Breast epithelium (tissue), 4 donors: ENCODE results near the gene HSPA4. TPM values are rescaled to one million over a fixed set of nuclear protein-coding genes. Genes with fewer than 3 reads are reported as not detected.
"Not testable (repeated sequence)": the region's sequence is repeated elsewhere in the genome, so short reads cannot be mapped to it uniquely, and the experiment has no call there.

ENCODE experiments used
- DNase-seq, 2 donors: peaks; one replicate each; pipeline ENCODE4 v3.0.0-alpha.2; 2019; ENCODE audit warnings: low spot score in 2 of 2
- H3K27ac ChIP-seq, 2 donors: fragments of 200-600 bp; sonication (generic) in 1 of 2; one replicate each; pipeline ENCODE4 v1.5.1; 2016 to 2019; ENCODE audit warnings: mild to moderate bottlenecking in 1 of 2
- H3K27me3 ChIP-seq, 2 donors: fragments of 200-600 bp; sonication (generic) in 1 of 2; one replicate each; pipeline versions ENCODE4 v1.5.1 to v1.6.0; 2017 to 2019; ENCODE audit warnings: control low read depth in 1 of 2, mild to moderate bottlenecking in 1 of 2
- H3K36me3 ChIP-seq: fragments of 200-600 bp; one replicate; pipeline ENCODE4 v1.5.1; 2019
- H3K4me1 ChIP-seq, 2 donors: fragments of 200-600 bp; sonication (generic); one replicate each; pipeline ENCODE4 v1.5.1; 2016 to 2019; ENCODE audit warnings: control low read depth in 1 of 2
- H3K4me3 ChIP-seq, 3 donors: fragments of 200-600 bp; sonication (generic); 1 replicate in 2 of 3; 2 replicates in 1 of 3; pipeline ENCODE4 v1.5.1; 2016 to 2019; ENCODE audit warnings: mild to moderate bottlenecking in 3 of 3, moderate library complexity in 2 of 3
- H3K9me3 ChIP-seq, 2 donors: fragments of 200-600 bp; sonication (generic) in 1 of 2; one replicate each; pipeline ENCODE4 v1.5.1; 2016 to 2019; ENCODE audit warnings: control low read depth in 1 of 2
- POLR2A ChIP-seq: fragments of 450-650 bp; IDR thresholded peaks from one replicate; pipeline ENCODE4 v1.6.1; 2016; ENCODE audit warnings: antibody characterized with exemption, mild to moderate bottlenecking, moderate library complexity
- POLR2AphosphoS5 ChIP-seq, 3 donors: sonication (generic); formaldehyde crosslinking; IDR thresholded peaks; one replicate each; pipeline ENCODE4 v1.6.1; 2017; ENCODE audit warnings: antibody characterized with exemption in 3 of 3
- intact Hi-C: fragments of 100-400 bp; cut with DNase I; formaldehyde crosslinking; loops from one replicate; pipeline ENCODE4 v1.15.1; 2023; ENCODE audit warnings: low total_unique reads
- total RNA-seq, 3 donors: library from RNA; depleted of rRNA; stranded (reverse); fragments of >200 nt; gene quantifications; one replicate each; pipeline ENCODE4 v1.1.0, GENCODE V29; 2016
- TF ChIP-seq, protein P1 (sequence below), 3 donors: fragments of 450-650 bp; IDR thresholded peaks; one replicate each; pipeline ENCODE4 v1.5.1; 2016 to 2017; ENCODE audit warnings: antibody characterized with exemption in 3 of 3, mild to moderate bottlenecking in 3 of 3, moderate library complexity in 3 of 3

Gene HSPA4
- total RNA-seq, 3 donors from 2014 or later = 45.6 to 67.2 (median 55.4) TPM

DNA sequence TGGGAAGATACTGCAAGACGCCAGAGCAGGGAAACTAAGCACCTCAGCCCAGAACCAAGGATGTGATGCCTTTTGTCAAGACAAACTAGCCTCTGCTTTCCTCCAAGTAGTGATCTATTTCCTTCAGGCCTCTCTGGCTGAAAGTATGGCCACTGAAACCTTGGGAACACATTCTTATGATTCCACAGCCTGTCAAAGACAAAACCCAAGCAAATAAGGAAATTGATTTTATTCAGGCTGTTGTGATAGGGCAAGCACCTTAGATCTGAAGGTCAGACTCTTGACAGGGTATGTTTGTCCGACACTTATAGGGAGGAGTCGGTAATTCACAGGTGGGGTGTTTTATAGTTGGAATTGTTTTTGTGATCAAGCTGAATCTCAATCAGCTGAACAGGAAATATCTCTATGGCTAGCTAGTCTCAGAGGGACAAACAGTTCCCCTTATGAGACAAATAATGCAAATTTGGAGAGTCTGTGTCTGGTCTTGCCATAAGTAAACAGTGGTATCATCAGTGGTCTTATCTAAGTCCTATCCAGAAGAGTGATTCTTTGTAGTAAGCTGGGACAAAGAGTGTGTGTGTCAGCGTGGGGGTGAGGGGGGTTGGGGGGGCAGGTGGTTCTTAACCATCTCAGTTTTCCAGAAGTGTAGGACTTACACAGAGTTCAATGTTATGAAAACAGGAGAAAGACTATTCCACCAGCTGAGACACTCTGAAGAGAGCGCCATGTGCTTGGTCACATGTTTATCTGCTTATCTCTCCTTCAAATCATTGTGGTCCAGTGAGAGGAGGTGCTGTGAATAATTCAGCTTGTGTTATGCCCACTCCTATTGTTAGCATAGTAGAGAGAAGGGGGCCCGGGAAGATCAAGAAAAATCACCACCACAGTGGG is 18.7 kb upstream of the HSPA4 start:
- TF ChIP-seq, protein P1, sequence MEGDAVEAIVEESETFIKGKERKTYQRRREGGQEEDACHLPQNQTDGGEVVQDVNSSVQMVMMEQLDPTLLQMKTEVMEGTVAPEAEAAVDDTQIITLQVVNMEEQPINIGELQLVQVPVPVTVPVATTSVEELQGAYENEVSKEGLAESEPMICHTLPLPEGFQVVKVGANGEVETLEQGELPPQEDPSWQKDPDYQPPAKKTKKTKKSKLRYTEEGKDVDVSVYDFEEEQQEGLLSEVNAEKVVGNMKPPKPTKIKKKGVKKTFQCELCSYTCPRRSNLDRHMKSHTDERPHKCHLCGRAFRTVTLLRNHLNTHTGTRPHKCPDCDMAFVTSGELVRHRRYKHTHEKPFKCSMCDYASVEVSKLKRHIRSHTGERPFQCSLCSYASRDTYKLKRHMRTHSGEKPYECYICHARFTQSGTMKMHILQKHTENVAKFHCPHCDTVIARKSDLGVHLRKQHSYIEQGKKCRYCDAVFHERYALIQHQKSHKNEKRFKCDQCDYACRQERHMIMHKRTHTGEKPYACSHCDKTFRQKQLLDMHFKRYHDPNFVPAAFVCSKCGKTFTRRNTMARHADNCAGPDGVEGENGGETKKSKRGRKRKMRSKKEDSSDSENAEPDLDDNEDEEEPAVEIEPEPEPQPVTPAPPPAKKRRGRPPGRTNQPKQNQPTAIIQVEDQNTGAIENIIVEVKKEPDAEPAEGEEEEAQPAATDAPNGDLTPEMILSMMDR (IDR thresholded peaks at IDR 0.05) = no peak
- no peak overlapping the region for H3K27ac ChIP-seq
- no peaks in the 10 kb centered on the region for H3K36me3 ChIP-seq
- H3K4me1 ChIP-seq = no peaks in the 10 kb centered on the region
- no peaks in the 10 kb centered on the region for H3K27me3 ChIP-seq
- intact Hi-C loops = no loop called here
- no peak for DNase-seq
- H3K9me3 ChIP-seq = no peaks in the 10 kb centered on the region
- no peak overlapping the region for H3K4me3 ChIP-seq

- H3K27me3 ChIP-seq = no peaks in the 10 kb centered on the region
- no peak for DNase-seq
- H3K36me3 ChIP-seq = no peaks in the 10 kb centered on the region
- intact Hi-C loops = no loop called here
- no peak overlapping the region for H3K4me3 ChIP-seq
- H3K4me1 ChIP-seq = no peaks in the 10 kb centered on the region
- TF ChIP-seq POLR2A (no peak), POLR2AphosphoS5 (IDR thresholded peaks at IDR 0.05) (no peak)
- TF ChIP-seq, protein P1 (IDR thresholded peaks at IDR 0.05) = no peak
- H3K27ac ChIP-seq = no peak overlapping the region
- no peaks in the 10 kb centered on the region for H3K9me3 ChIP-seq
Observed at GRCh38 chr5:133034064-133034463, 17.7 kb upstream of the HSPA4 start.

- intact Hi-C loops = no loop called here
- no peaks in the 10 kb centered on the region for H3K27me3 ChIP-seq
- H3K9me3 ChIP-seq = no peaks in the 10 kb centered on the region
- TF ChIP-seq POLR2AphosphoS5 (IDR thresholded peaks at IDR 0.05) (no peak), POLR2A (no peak)
- TF ChIP-seq, protein P1 (IDR thresholded peaks at IDR 0.05) = no peak
- DNase-seq = no peak
- H3K36me3 ChIP-seq = no peaks in the 10 kb centered on the region
- no peak overlapping the region for H3K27ac ChIP-seq
- H3K4me1 ChIP-seq = no peaks in the 10 kb centered on the region
- H3K4me3 ChIP-seq = no peak overlapping the region
Observed at GRCh38 chr5:133035224-133035623, 16.6 kb upstream of the HSPA4 start.

DNA sequence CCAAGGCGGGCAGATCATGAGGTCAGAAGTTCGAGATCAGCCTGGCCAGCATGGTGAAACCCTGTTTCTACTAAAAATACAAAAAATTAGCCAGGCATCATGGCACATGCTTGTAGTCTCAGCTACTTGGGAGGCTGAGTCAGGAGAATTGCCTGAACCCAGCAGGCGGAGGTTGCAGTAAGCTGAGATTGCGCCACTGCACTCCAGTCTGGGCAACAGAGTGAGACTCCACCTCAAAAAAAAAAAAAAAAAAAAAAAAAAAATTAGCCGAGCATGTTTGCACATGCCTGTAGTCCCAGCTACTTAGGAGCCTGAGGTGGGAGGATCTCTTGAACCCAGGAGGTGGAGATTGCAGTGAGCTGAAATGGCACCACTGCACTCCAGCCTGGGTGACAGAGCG is 15.1 kb upstream of the HSPA4 start:
- H3K27me3 ChIP-seq, H3K4me3 ChIP-seq, H3K9me3 ChIP-seq, H3K36me3 ChIP-seq, H3K4me1 ChIP-seq, DNase-seq, intact Hi-C loops, H3K27ac ChIP-seq: not testable (repeated sequence)

- intact Hi-C loops = no loop called here
- TF ChIP-seq POLR2AphosphoS5 (IDR thresholded peaks at IDR 0.05) = no peak
- TF ChIP-seq, protein P1 (IDR thresholded peaks at IDR 0.05) = no peak
- no peak for TF ChIP-seq POLR2A
- H3K27ac ChIP-seq = peak overlapping the region; percentile 31 to 48
- no peaks in the 10 kb centered on the region for H3K36me3 ChIP-seq
- H3K27me3 ChIP-seq = no peaks in the 10 kb centered on the region
- no peak overlapping the region for H3K4me3 ChIP-seq
- no peak for DNase-seq
- no peaks in the 10 kb centered on the region for H3K9me3 ChIP-seq
- H3K4me1 ChIP-seq = no peaks in the 10 kb centered on the region
Observed at GRCh38 chr5:133041157-133041784, 10.5 kb upstream of the HSPA4 start.
